Astrocyte of the cerebellum (primary cell): Measurements from ENCODE around the gene TPI1.

Source experiments
- DNase-seq: peaks from one replicate; pipeline ENCODE4 v3.0.0-alpha.2; 2011; ENCODE audit warnings: low read depth
- H3K4me3 ChIP-seq: 2 replicates; pipeline ENCODE4 v1.5.1; 2011; ENCODE audit warnings: mild to moderate bottlenecking, low read depth, low read length, moderate library complexity
- CTCF ChIP-seq: IDR thresholded peaks from 2 replicates; pipeline ENCODE4 v1.5.1; 2012; ENCODE audit warnings: low read length, low read depth, moderate library complexity, mild to moderate bottlenecking; ENCODE audit errors: missing control alignments
- in situ Hi-C: cut with HindIII; loops from 2 replicates; pipeline ENCODE4 v1.10.0; 2017; ENCODE audit warnings: low sequenced_read_pairs

TPI1 gene

GRCh38 chr12:6834254-6834653, 33.1 kb upstream of the TPI1 start:
- no peak overlapping the region for H3K4me3 ChIP-seq
- DNase-seq, result no peak
- TF ChIP-seq CTCF, result no peak
- in situ Hi-C loops, result no loop called here

GRCh38 chr12:6834873-6835272, 32.5 kb upstream of the TPI1 start:
- H3K4me3 ChIP-seq, result no peak overlapping the region
- DNase-seq, result no peak
- in situ Hi-C loops, result no loop called here
- TF ChIP-seq CTCF, result no peak

GRCh38 chr12:6836851-6837250, 30.5 kb upstream of the TPI1 start:
- DNase-seq, result no peak
- H3K4me3 ChIP-seq, result no peak overlapping the region
- in situ Hi-C loops, result no loop called here
- TF ChIP-seq CTCF, result no peak

- no peak overlapping the region for H3K4me3 ChIP-seq
- no peak for DNase-seq
- in situ Hi-C loops, result no loop called here
- TF ChIP-seq CTCF, result no peak
Observed at GRCh38 chr12:6837370-6838060, 29.8 kb upstream of the TPI1 start.

- no peak for DNase-seq
- no peak overlapping the region for H3K4me3 ChIP-seq
- TF ChIP-seq CTCF, result no peak
- in situ Hi-C loops, result no loop called here
Observed at GRCh38 chr12:6838854-6839253, 28.5 kb upstream of the TPI1 start.

GRCh38 chr12:6839482-6840201, 27.7 kb upstream of the TPI1 start:
- no peak for DNase-seq
- no peak overlapping the region for H3K4me3 ChIP-seq
- in situ Hi-C loops, result no loop called here
- no peak for TF ChIP-seq CTCF
